HG02571 (cell line): Measurements from ENCODE around the gene REXO1.

Experiments
- ATAC-seq: cut with Tn5 transposase; IDR thresholded peaks from one replicate; pipeline ENCODE4 v1.9.1; 2021; ENCODE audit warnings: mild to moderate bottlenecking, moderate library complexity; ENCODE audit not compliant: unreplicated experiment

Gene REXO1

GRCh38 chr19:1851654-1852580 lies 3.6 kb upstream of the REXO1 start:
- no peak for ATAC-seq

GRCh38 chr19:1850809-1851653 lies 2.7 kb upstream of the REXO1 start:
- no peak for ATAC-seq

- no peak for ATAC-seq
These were observed 1.7 kb upstream of the REXO1 start for GRCh38 chr19:1849886-1850398.

GRCh38 chr19:1849132-1849474 lies 820 bp upstream of the REXO1 start:
- ATAC-seq: no peak

GRCh38 chr19:1847684-1848398 lies 442 bp downstream of the REXO1 start:
- peak; percentile 26 for ATAC-seq

- ATAC-seq: no peak
These were observed 967 bp downstream of the REXO1 start for GRCh38 chr19:1847348-1847683.

- no peak for ATAC-seq
These were observed 1.6 kb downstream of the REXO1 start for GRCh38 chr19:1846517-1847204.

- no peak for ATAC-seq
These were observed 2.6 kb downstream of the REXO1 start for GRCh38 chr19:1845642-1846041.

GRCh38 chr19:1845125-1845515 lies 3.2 kb downstream of the REXO1 start:
- no peak for ATAC-seq

- no peak for ATAC-seq
These were observed 3.7 kb downstream of the REXO1 start for GRCh38 chr19:1844513-1845124.

- no peak for ATAC-seq
These were observed 4.5 kb downstream of the REXO1 start for GRCh38 chr19:1843646-1844394.

GRCh38 chr19:1843116-1843515 lies 5.2 kb downstream of the REXO1 start:
- ATAC-seq: no peak

GRCh38 chr19:1841209-1841924 lies 6.9 kb downstream of the REXO1 start:
- ATAC-seq: no peak

- no peak for ATAC-seq
These were observed 7.7 kb downstream of the REXO1 start for GRCh38 chr19:1840541-1841115.

GRCh38 chr19:1839658-1840540 lies 8.4 kb downstream of the REXO1 start:
- no peak for ATAC-seq

- ATAC-seq: no peak
These were observed 10.6 kb downstream of the REXO1 start for GRCh38 chr19:1837625-1838105.

GRCh38 chr19:1837222-1837565 lies 11.1 kb downstream of the REXO1 start:
- ATAC-seq: no peak
